ENCODE measurements around the gene H2BW2.

GRCh38 chrX:104039689-104040505 lies at the start of gene H2BW2:
- TF ChIP-seq REST (IDR thresholded peaks at IDR 0.05; ENCODE audit: insufficient replicate concordance, low read depth) (no peak), CTCF (IDR thresholded peaks at IDR 0.05; ENCODE audit: insufficient read depth, low read length) (no peak), POLR2AphosphoS5 (IDR thresholded peaks at IDR 0.05; ENCODE audit: low read depth) (no peak)
